Endothelial cell (in vitro differentiated cells): ENCODE data around the gene CRADD. TPM values are rescaled to one million over a fixed set of nuclear protein-coding genes. Genes with fewer than 3 reads are reported as not detected.

Experiments
- DNase-seq: peaks from one replicate; pipeline ENCODE4 v3.0.0; 2021; ENCODE audit warnings: low spot score
- H3K27ac Mint-ChIP-seq: one replicate; pipeline ENCODE4 v1.8.0; 2021; ENCODE audit warnings: mixed read lengths, inconsistent platforms; ENCODE audit not compliant: unreplicated experiment
- H3K27me3 Mint-ChIP-seq: one replicate; pipeline ENCODE4 v1.8.0; 2021; ENCODE audit warnings: mild to moderate bottlenecking, moderate library complexity, mixed read lengths, inconsistent platforms; ENCODE audit not compliant: unreplicated experiment
- H3K36me3 Mint-ChIP-seq: one replicate; pipeline ENCODE4 v1.8.0; 2021; ENCODE audit warnings: mild to moderate bottlenecking, low read depth, mixed read lengths, inconsistent platforms; ENCODE audit not compliant: unreplicated experiment
- H3K4me1 Mint-ChIP-seq: one replicate; pipeline ENCODE4 v1.8.0; 2021; ENCODE audit warnings: mild to moderate bottlenecking, mixed read lengths, inconsistent platforms; ENCODE audit not compliant: unreplicated experiment
- H3K4me3 Mint-ChIP-seq: one replicate; pipeline ENCODE4 v1.8.0; 2021; ENCODE audit warnings: mild to moderate bottlenecking, mixed read lengths, inconsistent platforms; ENCODE audit not compliant: unreplicated experiment
- H3K9me3 Mint-ChIP-seq: one replicate; pipeline ENCODE4 v1.8.0; 2021; ENCODE audit warnings: mixed read lengths, inconsistent platforms; ENCODE audit not compliant: unreplicated experiment
- total RNA-seq: library from RNA; stranded (reverse); fragmentation: NEBNext Ultra II Directional; extraction: Animal tissue kit (Norgen Biotek cat#: 25700); gene quantifications from one replicate; pipeline ENCODE4 v1.2.1, GENCODE V29; 2021; ENCODE audit not compliant: unreplicated experiment
- TF ChIP-seq, protein P1 (sequence below): fragments of 200-600 bp; sonication (generic); IDR thresholded peaks from one replicate; pipeline ENCODE4 v1.5.0; 2021; ENCODE audit warnings: antibody characterized with exemption; ENCODE audit not compliant: unreplicated experiment

CRADD gene
- total RNA-seq, 1 donor from 2014 or later = 6.5 TPM

DNA sequence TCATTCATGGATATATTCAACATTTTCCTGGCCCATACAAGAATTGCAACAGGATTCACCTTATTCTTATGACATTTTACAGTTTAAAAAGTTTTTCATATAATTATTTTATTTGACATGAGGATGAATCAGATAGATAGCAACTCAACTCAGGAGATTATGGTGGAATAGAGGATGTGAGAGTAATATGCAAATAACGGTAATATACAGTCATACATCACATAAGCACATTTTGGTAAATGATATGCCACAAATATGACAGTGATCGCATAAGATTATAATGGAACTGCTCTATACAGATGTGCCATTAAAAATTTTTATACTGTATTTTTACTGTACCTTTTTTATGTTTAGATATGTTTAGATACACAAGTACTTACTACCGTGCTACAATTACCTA, 24.1 kb upstream of the CRADD start:
- TF ChIP-seq, protein P1, sequence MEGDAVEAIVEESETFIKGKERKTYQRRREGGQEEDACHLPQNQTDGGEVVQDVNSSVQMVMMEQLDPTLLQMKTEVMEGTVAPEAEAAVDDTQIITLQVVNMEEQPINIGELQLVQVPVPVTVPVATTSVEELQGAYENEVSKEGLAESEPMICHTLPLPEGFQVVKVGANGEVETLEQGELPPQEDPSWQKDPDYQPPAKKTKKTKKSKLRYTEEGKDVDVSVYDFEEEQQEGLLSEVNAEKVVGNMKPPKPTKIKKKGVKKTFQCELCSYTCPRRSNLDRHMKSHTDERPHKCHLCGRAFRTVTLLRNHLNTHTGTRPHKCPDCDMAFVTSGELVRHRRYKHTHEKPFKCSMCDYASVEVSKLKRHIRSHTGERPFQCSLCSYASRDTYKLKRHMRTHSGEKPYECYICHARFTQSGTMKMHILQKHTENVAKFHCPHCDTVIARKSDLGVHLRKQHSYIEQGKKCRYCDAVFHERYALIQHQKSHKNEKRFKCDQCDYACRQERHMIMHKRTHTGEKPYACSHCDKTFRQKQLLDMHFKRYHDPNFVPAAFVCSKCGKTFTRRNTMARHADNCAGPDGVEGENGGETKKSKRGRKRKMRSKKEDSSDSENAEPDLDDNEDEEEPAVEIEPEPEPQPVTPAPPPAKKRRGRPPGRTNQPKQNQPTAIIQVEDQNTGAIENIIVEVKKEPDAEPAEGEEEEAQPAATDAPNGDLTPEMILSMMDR = no peak
- Mint-ChIP-seq H3K4me3 (no peak overlapping the region), H3K9me3 (no peaks in the 10 kb centered on the region), H3K27ac (no peak overlapping the region), H3K4me1 (no peaks in the 10 kb centered on the region), H3K36me3 (no peaks in the 10 kb centered on the region), H3K27me3 (no peaks in the 10 kb centered on the region)
- DNase-seq = no peak

DNA sequence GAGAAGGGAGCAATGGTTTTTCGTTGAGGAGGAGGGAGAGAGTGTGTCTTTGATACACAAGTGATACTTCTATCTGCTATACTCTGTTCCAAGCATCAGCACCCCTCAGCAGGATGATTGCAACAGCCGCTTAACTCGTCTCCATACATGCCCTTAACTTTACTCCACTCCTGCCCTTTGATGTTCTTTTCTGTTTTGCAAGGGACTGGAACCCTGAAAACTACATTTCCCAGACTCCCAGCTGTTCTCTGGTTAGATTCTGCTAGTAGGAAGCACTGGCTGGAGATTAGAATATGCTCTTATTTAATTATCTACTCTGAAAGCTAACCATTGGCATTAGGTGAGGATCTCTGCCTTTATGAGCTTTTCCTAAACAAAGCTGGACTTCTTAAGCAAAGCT, 23.5 kb upstream of the CRADD start:
- Mint-ChIP-seq H3K36me3 (no peaks in the 10 kb centered on the region), H3K9me3 (no peaks in the 10 kb centered on the region)

DNA sequence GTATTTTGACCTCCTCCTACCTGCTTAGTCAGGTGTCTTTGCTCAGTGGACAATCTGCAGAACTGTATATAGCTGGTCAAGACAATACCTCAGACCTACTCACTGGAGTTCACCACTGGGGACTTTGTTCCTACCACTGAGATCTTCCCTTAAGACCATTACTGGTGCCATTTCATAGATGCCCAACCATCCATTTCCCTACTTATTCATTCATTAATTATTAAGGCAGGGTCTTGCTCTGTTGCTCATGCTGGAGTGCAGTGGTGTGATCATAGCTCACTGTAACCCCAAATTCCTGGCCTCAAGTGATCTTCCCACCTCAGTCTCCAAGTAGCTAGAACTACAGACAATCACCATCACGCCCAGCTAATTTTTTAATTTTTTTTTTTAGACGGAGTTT, 22.8 kb upstream of the CRADD start:
- Mint-ChIP-seq H3K4me3 (no peak overlapping the region), H3K27me3 (no peaks in the 10 kb centered on the region), H3K36me3 (no peaks in the 10 kb centered on the region), H3K9me3 (no peaks in the 10 kb centered on the region), H3K4me1 (no peaks in the 10 kb centered on the region), H3K27ac (no peak overlapping the region)
- TF ChIP-seq, protein P1 = no peak
- no peak for DNase-seq

More for the DNA sequence above, 23.5 kb upstream of the CRADD start:
- Mint-ChIP-seq H3K4me1 (no peaks in the 10 kb centered on the region), H3K27ac (no peak overlapping the region), H3K4me3 (no peak overlapping the region), H3K27me3 (no peaks in the 10 kb centered on the region)
- no peak for DNase-seq
- TF ChIP-seq, protein P1 = no peak

DNA sequence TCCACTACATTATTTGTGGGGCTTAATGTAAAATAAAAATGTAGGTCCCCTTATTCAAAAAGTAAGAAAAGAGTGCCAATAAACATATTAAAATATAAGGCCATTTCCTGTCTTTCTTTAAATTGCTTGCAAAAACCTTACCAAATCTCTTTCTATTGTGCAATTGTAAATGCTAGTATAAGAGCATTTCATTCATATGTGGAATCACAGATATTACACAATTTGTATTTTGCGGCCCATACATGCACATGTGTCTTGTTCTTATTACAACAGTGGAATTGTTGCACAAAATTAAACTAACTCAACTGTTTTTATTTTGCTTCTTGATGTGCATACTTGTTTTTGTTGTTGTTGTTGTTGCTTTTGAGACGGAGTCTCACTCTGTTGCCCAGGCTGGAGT, 20.1 kb upstream of the CRADD start:
- Mint-ChIP-seq H3K9me3 (no peaks in the 10 kb centered on the region), H3K27ac (no peak overlapping the region), H3K4me1 (no peaks in the 10 kb centered on the region), H3K36me3 (no peaks in the 10 kb centered on the region), H3K4me3 (no peak overlapping the region), H3K27me3 (no peaks in the 10 kb centered on the region)
- DNase-seq = no peak
- TF ChIP-seq, protein P1 = no peak

DNA sequence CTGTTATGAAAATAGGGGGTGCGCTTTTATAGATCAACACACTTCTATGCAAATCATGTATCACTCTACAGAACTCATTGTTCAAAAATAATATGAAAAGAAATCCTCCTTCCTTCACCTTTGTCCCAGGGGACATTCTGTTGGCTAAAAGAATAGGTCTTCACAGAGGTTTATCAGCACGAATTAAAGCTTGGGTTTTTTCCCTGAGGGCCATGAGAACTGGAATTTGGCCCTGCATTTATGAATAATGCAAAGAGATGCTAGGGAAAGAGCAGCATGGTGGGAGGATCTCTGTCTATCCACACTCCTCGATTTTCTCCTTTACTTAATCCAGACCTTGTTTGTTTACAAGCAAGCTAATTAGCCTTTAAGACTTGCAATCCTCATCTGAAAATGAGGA, 16.2 kb upstream of the CRADD start:
- no peaks in the 10 kb centered on the region for H3K4me1 Mint-ChIP-seq
- H3K27me3 Mint-ChIP-seq = no peaks in the 10 kb centered on the region
- no peaks in the 10 kb centered on the region for H3K36me3 Mint-ChIP-seq
- H3K27ac Mint-ChIP-seq = no peak overlapping the region
- no peaks in the 10 kb centered on the region for H3K9me3 Mint-ChIP-seq
- DNase-seq = no peak
- TF ChIP-seq, protein P1 = no peak
- H3K4me3 Mint-ChIP-seq = no peak overlapping the region
